A673 (cell line): Measurements from ENCODE around the gene GRAMD1B.

Source experiments
- CTCF ChIP-seq: fragments of 300-800, 200-600 bp; sonication (generic); conservative IDR thresholded peaks from 2 replicates; pipeline ENCODE4 v1.5.1; 2017; ENCODE audit warnings: low read depth, mild to moderate bottlenecking, antibody characterized with exemption, low read length, moderate library complexity, mixed read lengths
- EZH2 ChIP-seq: fragments of 200-600 bp; sonication (generic); IDR thresholded peaks from 2 replicates; pipeline ENCODE4 v1.6.1; 2017; ENCODE audit warnings: borderline replicate concordance, low read depth, mild to moderate bottlenecking, mixed read lengths, antibody characterized with exemption, low read length; ENCODE audit not compliant: poor library complexity, severe bottlenecking

GRCh38 chr11:123607781-123608180 lies 177.7 kb downstream of the GRAMD1B start:
- no peak for TF ChIP-seq CTCF
- no peak for TF ChIP-seq EZH2
